ENCODE measurements around the gene DNAAF8.

DNAAF8 gene

GRCh38 chr16:4695473-4696171, 38.7 kb upstream of the DNAAF8 start:
- DNase-seq, result peak; percentile 56

DNA sequence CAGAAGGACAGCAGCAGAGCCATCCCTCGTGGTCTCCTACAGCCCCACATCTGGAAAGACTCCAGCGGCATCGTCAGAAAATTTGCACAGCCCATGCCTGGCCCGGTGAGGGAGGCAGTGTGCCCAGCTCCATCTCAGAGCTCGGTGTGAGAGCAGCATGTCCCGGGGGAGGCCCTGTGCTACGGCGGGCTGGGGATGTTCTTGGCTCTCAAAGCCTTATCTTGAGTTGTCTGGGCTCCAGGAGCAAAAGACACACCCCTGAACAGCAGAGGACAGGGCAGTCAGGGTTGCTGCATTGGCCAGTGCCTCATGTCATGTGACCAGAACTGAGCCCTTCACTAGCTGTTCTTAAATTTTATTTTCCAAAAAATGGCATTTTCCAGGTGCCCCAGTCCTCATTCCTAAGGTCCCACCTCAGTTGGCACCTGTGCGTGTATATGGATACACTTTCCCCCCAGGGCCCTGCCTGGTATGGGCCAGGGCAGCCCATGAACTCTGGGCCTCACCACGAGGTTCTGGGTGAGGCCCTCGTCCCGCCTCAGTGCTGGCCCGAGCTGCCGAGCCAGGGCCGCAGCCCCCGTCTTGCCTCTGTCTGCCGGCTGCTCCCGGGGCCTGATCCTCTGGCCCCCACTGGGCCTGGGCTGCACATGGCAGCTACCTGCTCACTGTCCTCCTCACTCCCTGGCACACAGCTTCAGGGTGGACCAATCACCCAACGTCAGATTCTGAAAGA, 38.0 kb upstream of the DNAAF8 start:
- no peak for DNase-seq

GRCh38 chr16:4696905-4697847, 37.2 kb upstream of the DNAAF8 start:
- peak; percentile 58 for DNase-seq

DNA sequence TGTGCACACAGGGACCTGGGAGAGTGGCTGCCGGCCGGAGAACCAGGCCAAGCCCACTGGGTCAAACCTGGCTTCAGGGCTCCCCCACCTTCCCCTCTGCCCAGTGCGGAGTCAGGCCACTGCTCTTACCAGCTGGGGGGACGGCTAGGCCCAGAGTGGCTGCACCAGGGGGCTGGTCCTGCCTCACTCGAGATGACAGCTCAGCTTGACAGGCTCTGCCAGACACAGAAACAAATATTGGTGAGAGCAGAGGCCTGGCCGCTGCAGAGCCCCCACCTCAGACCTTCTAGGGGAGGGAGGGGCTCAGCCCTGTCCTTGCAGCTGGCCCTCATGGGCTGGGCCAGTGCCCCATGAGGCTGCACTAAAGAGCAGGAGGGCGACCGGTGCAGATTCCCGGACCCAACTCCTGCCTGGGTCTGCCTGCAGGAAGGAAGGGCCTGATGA, 36.5 kb upstream of the DNAAF8 start:
- peak; percentile 55 for DNase-seq

DNA sequence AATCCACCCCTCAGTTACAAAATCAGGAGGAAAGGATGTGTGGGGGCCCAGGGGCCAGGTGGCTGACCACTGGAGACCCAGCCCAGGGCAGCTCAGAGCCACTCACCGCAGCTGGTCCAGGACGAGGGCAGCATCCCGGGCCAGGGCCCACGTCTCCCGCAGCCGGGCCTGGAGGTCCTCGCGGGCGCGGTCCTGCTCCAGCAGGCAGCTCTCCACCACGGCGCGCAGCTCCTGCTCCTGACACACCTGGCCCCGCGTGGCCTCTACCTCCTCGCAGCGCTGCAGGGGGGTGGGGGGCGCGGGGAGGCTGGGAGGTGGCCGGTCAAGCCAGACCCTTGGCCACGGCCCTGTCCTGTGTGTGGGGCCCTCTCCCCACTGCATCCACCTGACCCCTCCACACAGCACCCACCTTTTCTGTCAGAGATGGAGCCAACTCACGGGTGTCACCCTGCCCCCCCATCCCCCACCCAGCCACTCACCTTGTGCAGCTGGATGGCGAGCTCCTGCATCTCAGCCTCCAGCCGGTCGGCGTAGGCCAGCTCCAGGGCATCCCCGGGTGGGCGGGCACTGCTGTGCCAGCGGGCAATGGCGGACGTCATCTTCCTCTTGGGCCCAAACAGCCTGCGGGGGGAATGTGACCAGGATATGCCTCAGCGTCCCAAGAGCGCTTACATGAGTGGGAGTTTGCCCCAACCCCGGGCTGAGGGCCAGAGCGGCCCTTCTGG, 35.9 kb upstream of the DNAAF8 start:
- no peak for DNase-seq

- peak; percentile 54 for DNase-seq
Measured at GRCh38 chr16:4699046-4699556, 35.2 kb upstream of the DNAAF8 start.

DNA sequence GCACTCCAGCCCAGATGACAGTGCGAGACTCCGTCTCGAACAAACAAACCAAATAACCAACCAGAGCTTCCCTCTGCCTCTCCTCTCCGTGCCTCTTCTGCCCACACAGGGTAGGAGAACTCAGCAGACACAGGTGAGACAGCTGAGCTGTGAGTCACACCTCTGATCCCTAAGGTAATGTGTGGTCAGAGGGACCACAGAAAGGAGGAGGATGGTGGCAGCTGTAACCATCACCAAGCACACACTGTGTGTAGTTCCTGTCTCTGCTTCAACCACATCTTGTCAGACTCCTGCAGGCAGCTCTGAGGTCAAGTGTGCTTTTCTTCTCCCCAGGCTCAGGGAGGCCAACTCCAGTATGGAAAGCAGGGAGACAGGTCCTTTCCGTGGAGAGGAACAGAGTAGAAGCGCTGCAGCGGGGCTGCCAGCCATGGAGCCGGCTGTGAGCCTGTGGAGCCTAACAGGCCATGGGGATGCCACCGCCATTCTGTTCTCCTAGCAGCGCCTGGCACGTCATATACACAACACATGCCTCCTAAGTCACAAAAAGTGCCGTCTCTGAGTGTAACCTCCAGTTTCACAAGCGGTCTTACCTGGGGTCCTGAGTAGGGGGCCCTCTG, 33.8 kb upstream of the DNAAF8 start:
- peak; percentile 65 for DNase-seq

GRCh38 chr16:4700997-4701743, 33.2 kb upstream of the DNAAF8 start:
- DNase-seq, result no peak

- DNase-seq, result no peak
Measured at GRCh38 chr16:4701791-4702465, 32.4 kb upstream of the DNAAF8 start.

DNA sequence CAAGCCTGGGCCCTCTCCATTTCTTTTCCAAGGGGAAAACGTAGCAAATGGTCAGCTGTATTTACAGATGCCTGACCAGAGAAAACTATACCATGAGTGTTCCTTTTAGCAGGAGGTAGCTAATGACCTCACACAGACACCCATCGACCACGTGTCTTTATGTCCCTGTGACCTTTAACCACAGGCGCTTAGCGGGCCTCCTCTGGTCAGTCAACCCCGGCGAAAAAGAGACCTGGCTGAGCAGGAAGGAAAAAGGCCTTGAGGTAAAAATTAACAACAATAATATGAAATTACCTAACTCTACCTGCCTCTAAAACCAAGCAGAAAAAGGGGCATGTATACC, 31.9 kb upstream of the DNAAF8 start:
- DNase-seq, result no peak

DNA sequence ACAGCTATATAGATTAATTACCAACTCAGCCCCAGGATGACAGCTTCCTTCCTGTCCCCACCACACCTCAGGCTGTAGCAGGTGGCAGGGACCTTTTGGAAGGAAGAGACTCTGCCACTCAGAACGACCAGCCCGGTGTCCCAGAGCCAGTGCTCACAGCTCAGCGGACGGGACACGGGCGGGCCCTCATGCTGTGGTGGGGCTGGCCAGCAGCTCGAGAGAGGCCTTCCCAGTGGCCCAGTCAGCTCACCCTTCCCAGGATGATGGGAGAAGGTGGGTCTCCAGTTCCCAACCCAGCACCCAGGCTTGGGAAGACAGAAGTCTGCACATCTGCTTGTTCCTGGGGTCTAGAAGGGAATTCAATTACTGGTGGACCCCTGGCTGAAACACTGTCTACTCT, 30.4 kb upstream of the DNAAF8 start:
- no peak for DNase-seq

GRCh38 chr16:4704491-4704890, 29.8 kb upstream of the DNAAF8 start:
- DNase-seq, result no peak

DNA sequence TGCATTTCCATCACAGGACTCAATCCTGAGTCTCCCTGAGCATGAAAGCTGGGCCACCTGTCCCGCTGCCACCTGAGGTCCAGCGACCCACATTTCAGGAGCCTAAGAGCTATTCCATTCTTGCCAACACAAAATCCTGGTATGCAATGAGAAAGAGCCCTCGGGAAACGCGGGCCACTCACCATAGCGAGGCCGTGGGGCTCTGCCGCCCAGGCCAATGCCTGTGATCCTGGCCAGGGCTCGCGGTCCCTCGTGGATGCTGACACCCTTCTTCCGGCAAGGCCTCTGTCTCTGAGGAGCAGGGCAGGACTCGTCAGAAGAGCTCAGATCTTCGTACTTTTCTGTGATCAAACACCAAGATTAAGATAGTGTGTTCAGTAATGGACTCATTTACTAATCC, 29.4 kb upstream of the DNAAF8 start:
- DNase-seq, result no peak

DNA sequence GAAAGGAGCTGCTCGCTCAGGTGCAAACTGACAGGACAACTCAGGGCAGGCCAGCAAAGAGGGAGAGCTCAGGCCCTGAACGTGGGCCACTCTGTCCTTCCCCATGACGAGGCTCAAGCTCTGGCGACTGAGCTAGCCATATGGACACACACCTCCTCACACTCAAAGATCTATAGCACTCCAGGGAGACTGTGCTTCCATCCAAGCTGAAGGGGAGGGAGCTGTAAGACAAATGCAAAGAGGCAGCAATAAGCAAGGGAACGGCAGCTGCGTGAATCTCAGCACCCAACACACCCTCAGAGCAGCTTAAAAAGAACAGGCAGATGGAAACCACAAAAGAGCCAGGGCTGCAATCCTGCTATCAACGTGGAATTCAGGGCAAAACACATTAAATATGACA, 27.5 kb upstream of the DNAAF8 start:
- DNase-seq, result no peak

- DNase-seq, result no peak
Measured at GRCh38 chr16:4709481-4709880, 24.9 kb upstream of the DNAAF8 start.

GRCh38 chr16:4713663-4714501, 20.5 kb upstream of the DNAAF8 start:
- DNase-seq, result no peak

DNA sequence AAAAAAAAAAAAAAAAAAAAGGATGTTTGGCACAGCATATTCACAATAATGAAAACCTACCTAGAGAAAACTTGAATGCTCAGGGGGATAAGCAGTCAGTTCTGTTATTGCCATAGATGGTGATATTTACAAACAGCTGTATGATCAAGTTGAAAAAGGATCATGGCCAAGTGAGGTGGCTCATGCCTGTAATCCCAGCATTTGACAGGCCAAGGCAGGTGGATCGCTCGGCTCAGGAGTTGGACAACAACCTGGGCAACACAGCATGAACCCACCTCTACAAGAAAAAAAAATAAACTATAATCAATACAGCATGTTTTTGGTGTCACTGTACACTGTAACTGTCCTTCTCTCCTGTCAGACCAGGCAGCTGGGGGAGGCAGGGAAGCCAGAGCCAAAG, 19.3 kb upstream of the DNAAF8 start:
- DNase-seq, result no peak

- no peak for DNase-seq
Measured at GRCh38 chr16:4718466-4718865, 15.9 kb upstream of the DNAAF8 start.

- DNase-seq, result no peak
Measured at GRCh38 chr16:4723071-4723767, 11.1 kb upstream of the DNAAF8 start.

Measured in activated CD8-positive, alpha-beta memory T cell treated with anti-CD3 and anti-CD28 coated beads for 24 hours (primary cell).